Measurements from ENCODE around the gene KCTD12. TPM values are rescaled to one million over a fixed set of nuclear protein-coding genes. Genes with fewer than 3 reads are reported as not detected.
"Not testable (repeated sequence)": the region's sequence is repeated elsewhere in the genome, so short reads cannot be mapped to it uniquely, and the experiment has no call there.

KCTD12 gene
- 155 TPM for polyA plus RNA-seq (ENCODE audit: insufficient read length)

DNA sequence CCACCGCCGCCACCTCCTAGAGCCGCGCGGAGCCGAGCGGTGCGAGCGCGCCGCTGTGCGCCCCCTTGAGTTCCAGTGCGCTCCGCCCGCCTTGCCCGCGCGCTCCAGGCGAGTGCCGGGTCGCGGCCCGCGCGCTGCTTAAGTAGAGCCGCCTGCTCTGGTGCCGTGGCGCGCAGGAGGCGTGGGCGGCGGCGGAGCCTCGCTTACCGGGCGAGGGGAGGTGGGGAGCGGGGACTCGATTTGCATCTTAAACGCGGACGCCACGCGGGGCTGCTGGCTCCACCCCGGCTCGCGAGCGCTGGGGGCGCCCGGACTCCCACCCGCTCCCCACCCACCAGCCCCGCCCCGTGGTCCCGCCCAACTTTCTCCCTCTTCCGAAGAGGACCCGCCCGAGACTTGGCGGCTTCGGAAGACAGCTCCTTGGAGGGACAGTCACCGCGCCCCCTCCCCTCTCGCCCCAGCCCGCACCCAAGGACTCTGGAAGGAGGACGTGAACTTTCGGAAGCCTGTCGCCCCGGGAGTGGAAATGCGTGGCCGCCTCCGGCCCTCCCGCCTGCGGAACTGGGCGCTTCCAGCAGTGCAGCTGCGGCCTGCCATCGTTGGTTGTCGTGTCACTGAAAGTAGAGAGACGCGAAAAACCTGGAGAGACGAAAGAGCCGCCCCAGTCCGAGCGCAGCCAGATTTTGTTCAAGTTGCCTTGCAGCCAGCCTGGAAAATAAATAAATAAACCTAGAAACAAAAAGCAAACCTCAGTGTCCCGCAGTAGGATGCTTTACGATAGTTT, at the start of gene KCTD12:
KCTD12 (minus strand) TSS at position 114 of the 784 bp plus-strand sequence. CDS start 257 bp downstream, outside the sequence.
- no peak for DNase-seq (ENCODE audit: low read depth)

- no peak for DNase-seq (ENCODE audit: low read depth)
Observed at GRCh38 chr13:76934671-76935070, 48.5 kb upstream of the KCTD12 start.

DNA sequence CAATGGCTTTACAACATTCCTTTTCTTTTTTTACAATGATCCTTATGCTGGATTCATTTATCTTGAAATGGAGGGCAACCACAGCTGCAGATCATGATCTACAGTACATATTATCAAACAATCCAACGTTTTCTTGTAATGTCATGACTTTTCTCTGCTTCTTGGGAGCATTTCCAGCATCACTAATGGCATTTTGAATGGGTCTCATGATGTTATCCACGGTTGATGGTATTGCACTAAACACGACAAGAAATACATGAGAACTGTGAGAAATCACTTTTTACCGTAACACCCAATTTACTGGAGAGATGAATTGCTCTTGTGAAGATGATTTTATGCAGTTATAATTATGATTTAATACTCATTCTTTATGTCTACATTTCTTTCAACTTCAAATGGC, 45.9 kb upstream of the KCTD12 start:
- no peak for DNase-seq (ENCODE audit: low read depth)

- DNase-seq (ENCODE audit: low read depth): no peak
Observed at GRCh38 chr13:76929851-76930374, 43.7 kb upstream of the KCTD12 start.

DNA sequence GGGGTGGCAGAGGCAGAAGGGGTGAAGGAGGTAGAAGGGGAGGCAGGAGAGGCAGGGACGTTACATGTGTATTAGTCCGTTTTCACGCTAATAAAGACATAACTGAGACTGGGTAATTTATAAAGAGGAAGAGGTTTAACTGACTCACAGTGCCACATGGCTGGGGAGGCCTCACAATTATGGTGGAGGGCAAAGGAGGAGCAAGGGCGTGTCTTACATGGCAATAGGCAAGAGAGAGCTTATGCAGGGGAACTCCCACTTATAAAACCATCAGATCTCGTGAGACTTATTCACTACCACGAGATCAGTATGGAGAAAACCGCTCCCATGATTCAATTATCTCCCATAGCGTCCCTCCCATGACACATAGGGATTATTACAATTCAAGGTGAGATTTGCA, 43.1 kb upstream of the KCTD12 start:
- no peak for DNase-seq (ENCODE audit: low read depth)

- no peak for DNase-seq (ENCODE audit: low read depth)
Observed at GRCh38 chr13:76928456-76928855, 42.3 kb upstream of the KCTD12 start.

- DNase-seq (ENCODE audit: low read depth): no peak
Observed at GRCh38 chr13:76927955-76928354, 41.8 kb upstream of the KCTD12 start.

DNA sequence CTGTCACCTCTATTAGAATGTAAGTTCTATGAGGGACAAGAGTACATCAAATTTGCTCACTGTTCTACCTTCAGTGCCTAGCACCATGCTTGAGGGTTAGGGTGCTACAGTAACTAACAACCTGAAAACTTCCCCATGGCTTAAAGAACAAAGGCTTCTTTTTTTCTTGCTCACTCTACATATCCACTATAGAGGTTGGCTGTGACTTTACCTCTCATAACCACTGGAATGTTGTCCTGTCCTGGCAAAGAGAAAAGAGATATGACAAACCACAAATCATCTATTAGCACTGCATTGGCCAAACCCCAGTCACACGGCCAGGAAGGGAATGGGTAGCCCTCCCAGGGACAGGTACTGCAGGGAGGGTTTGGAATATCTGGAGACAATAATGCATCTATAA, 38.9 kb upstream of the KCTD12 start:
- DNase-seq (ENCODE audit: low read depth): no peak

GRCh38 chr13:76921516-76921915, 35.3 kb upstream of the KCTD12 start:
- no peak for DNase-seq (ENCODE audit: low read depth)

DNA sequence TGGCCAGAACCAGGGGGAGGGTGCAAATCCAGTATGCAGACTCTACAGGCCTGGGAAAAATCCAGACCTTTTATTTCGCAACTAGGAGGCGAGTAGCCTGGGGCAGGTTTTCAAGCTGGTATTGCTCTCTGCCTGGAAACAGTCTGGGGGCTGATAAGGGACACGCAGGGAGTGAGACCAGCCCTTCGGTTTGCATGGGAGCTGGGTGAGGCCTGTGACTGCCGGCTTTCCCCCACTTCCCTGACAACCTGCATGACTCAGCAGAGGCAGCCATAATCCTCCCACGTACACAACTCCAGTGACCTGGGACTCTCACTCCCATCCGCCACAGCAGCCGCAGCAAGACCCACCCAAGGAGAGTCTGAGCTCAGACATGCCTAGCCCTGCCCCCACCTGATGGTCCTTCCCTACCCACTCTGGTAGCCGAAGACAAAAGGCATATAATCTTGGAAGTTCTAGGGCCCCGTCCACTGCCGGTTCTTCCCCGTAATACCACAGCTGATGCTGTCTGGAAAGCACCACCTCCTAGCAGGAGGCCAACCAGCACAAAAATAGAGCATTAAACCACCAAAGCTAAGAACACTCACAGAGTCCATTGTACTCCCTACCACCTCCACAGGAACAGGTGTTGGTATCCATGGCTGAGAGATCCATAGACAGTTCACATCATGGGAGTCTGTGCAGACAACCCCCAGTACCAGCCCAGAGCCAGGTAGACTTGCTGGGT, 31.7 kb upstream of the KCTD12 start:
- not testable (repeated sequence) for DNase-seq (ENCODE audit: low read depth)

DNA sequence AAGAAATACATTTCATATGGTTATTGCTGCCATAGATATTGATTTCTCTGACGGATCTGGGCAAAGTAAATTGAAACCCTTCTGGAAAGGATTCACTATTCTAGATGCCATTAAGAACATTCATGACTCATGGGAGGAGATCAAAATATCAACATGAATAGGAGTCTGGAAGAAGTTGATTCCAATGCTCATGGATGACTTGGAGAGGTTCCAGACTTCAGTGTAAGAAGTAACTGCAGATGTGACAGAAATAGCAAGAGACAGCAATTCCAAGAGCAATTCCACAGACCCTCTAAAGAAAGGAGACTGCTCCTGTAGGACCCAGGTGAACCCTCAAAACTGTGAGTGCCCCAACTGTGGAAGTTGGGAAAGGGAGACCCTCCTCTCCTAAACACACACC, 30.9 kb upstream of the KCTD12 start:
- DNase-seq (ENCODE audit: low read depth): no peak

GRCh38 chr13:76913898-76914297, 27.7 kb upstream of the KCTD12 start:
- DNase-seq (ENCODE audit: low read depth): no peak

DNA sequence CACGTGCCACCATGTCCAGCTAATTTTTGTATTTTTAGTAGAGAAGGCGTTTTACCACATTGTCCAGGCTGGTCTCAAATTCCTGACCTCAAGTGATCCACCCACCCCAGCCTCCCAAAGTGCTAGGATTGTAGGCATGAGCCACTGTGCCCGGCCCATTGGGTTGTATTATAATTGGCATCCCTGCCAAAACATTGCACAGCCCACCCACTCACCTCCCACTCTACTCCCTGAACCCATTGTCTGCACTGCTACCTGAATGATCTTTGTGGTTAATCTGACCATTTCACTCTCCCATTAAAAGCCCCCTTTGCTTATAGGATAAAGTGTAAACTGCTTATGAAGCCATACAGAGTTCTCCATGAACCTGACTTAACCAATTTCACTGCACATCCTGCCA, 26.3 kb upstream of the KCTD12 start:
- DNase-seq (ENCODE audit: low read depth): no peak

GRCh38 chr13:76904507-76904906, 18.3 kb upstream of the KCTD12 start:
- DNase-seq (ENCODE audit: low read depth): no peak

DNA sequence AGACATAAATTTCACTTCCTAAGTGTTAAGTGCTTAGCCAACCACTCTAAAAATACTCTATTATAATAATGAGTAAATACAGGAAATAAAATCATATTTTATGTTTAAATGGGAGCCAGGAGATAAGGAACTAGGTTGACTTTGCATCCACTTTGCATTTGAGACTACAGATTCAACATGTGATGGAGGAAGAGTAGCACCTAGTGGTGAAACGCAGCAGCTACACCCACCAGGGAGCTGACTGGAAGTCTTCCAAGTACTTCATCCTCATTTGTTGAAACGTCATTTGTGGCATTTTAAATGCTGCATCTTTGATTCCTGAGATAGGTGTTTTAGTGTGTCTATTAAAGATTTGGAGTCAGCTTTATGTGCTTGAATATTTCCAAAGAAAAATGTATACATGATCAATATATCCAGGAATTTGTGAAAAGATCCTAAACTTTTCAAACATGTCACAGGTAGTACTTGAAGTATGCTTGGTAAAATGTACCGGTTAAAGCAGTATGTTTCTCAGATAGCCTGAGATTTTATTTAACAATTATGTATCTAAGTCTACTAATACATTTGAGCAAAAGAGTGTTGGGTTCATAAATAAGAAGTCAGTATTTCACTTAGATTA, 17.4 kb upstream of the KCTD12 start:
- no peak for DNase-seq (ENCODE audit: low read depth)

DNA sequence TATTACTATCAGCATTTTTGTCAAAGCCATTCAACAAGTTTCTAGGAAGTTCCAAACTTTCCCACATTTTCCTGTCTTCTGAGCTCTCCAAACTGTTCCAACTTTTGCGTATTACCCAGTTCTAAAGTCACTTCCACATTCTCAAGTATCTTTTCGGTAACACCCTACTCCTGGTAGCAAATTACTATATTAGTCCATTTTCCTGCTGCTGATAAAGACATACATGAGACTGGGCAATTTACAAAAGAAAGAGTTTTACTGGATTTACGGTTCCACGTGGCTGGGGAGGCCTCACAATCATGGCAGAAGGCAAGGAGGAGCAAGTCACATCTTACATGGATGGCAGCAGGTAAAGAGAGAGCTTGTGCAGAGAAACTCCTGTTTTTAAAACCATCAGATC, 12.9 kb upstream of the KCTD12 start:
- not testable (repeated sequence) for DNase-seq (ENCODE audit: low read depth)

- not testable (repeated sequence) for DNase-seq (ENCODE audit: low read depth)
Observed at GRCh38 chr13:76897171-76897570, 11.0 kb upstream of the KCTD12 start.

DNA sequence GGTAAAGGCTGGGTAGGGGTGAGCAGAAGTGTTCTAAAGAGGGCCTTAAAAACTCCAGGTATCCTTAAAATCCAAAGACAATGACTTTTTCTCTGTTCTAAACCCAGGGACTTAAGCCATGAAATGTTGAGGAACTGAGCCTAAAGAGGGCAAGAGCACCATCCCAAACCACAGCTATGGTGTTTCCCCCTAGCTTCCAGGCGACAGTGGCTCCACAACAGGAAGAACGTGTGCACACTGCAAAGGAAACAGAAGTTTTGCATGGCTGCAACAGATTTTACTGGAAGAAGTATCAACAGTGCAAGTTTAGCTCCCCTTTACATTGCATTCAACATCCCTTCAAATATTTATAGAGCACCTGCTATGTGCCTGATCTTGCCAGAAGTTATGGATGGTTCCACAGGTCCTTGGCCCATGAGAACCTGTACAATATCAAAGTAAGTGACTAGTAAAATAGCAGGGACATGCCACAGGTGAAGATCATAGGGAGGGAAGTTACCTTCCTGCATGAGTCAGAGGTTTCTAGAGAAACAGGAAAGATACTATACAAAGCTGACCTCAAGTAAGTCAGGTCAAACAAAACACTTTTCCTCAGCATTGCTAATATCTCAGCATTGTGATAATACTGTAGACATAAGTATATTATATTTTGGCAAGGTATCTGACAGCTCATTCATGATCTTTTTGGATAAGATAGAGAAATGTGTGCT, 8.4 kb upstream of the KCTD12 start:
- DNase-seq (ENCODE audit: low read depth): no peak

DNA sequence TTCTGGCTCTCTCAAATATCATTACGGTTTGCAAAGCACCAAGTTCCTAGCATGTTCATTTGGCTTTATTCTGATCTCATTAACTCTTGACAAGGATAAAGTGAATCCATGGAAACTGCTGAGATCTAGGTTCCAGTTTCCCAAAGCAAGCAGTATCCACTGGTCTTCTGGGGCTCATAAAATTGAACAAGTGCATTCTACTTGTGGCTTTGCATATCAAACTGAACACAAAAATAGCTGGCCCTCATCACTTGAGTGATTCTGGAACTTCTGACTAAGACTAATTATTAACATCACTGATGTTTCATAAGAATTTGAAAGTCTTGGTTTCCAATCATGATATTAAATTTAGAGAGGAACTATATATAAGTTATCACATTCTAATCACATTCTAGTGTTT, 6.3 kb upstream of the KCTD12 start:
- DNase-seq (ENCODE audit: low read depth): no peak

DNA sequence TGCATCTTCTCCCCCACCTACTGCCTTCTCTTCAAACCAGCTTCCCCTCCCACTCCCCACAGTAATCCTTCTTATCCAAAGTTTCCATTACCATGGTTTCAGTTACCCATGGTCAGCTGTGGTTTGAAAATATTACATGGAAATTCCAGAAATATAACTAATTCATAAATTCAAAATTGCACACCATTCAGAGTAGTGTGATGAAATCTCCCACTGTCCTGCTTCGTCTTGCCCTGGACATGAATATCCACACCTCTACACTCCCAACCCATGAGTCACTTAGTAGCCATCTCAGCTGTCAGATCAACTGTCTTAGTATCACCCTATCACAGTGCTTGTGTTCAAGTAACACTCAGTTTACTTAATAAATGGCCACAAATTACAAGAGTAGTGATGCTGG, 3.8 kb upstream of the KCTD12 start:
- DNase-seq (ENCODE audit: low read depth): no peak

DNA sequence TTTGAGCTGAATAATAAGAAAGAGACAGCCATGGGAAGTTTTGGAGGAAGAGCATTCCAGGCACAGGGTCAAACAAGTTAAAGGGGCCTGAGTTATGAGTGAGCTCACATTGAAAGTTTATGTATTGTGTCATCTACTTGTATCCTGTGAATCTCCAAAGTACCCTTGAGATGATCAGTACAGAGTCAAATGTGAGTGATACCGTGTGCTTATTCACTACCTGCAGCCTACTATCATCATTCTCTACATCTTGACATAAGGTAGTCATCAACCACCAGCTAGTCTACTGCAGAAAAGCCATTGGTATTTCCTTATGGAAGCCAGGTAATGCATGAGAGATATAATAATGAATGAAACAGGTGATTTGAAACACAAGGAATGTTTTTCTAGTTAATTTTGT, 3.0 kb upstream of the KCTD12 start:
- DNase-seq (ENCODE audit: low read depth): no peak

DNA sequence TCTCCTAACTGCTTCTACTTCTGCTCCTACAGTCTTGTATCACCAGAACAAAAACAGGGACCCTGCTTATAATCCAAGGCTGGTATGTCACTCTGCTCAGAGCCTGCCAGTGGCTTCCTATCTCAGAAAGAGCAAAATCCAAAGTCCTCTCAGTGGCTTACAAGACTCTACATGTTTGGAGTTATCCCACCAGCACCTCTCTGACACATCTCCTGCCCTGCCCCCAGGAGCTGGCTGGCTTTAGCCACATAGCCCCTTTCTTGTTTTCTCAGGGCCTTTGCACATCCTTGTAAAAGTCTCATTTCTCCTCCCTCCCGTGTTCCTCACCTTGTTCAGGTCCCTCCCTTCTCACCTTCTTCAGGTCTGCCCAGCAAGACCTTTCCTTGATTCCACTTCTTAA, 2.2 kb upstream of the KCTD12 start:
- no peak for DNase-seq (ENCODE audit: low read depth)

All from forelimb muscle (tissue), 1 donor.